ENCODE measurements around the gene CTR9. TPM values are rescaled to one million over a fixed set of nuclear protein-coding genes. Genes with fewer than 3 reads are reported as not detected.

The CTR9 gene
- total and polyA plus RNA-seq, 9 of the 15 experiments (the other 6 are each of a cell fraction or from before 2014, with no cell fraction given) = 25.4 to 79.3 (median 47.3) TPM

DNA sequence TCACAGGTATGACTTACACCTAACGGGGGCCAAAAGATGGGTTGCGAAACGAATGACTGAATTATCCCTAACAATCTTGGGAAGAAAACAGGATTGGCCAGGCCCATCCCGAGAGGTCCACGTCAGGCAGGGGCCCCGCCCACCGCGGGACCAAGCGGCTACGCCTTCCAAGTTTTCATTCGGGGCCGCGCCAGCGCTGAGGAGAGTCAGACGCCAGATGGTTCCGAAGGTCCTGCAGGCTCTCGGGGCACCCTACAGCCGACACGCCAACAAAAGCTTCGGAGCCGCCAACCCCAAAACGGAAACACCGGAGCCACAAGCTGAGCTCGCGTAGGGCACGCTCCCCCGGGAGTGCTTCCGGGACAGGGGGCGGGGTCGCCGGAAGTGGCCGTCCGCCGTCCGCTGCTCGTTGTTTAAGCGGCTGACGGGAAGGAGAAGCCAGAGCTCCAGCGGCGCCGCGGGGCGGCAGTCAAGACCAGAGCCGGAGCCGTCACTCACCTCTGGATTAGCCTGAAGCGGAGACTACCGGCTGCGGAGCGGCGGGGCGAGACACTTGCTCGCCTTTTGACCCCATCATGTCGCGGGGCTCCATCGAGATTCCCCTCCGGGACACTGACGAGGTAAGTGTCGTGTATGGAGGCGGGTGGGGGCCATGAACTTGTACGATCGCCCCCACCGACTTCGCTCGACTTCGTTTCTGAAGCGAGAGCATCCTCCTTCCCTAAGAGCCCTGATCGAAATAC is at the start of gene CTR9 (continued):
- TF ChIP-seq, protein P1, sequence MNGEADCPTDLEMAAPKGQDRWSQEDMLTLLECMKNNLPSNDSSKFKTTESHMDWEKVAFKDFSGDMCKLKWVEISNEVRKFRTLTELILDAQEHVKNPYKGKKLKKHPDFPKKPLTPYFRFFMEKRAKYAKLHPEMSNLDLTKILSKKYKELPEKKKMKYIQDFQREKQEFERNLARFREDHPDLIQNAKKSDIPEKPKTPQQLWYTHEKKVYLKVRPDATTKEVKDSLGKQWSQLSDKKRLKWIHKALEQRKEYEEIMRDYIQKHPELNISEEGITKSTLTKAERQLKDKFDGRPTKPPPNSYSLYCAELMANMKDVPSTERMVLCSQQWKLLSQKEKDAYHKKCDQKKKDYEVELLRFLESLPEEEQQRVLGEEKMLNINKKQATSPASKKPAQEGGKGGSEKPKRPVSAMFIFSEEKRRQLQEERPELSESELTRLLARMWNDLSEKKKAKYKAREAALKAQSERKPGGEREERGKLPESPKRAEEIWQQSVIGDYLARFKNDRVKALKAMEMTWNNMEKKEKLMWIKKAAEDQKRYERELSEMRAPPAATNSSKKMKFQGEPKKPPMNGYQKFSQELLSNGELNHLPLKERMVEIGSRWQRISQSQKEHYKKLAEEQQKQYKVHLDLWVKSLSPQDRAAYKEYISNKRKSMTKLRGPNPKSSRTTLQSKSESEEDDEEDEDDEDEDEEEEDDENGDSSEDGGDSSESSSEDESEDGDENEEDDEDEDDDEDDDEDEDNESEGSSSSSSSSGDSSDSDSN (IDR thresholded peaks at IDR 0.05; ENCODE audit: borderline replicate concordance in 1 of 2, low read depth in 2 of 2, low read length in 2 of 2) = peak; percentile 84 to 94
- 0 out of 2 replicates have a peak, but pooled peaks have one; percentile 69 for TF ChIP-seq SIN3B (IDR thresholded peaks at IDR 0.05; ENCODE audit: low read depth)
- no peak for TF ChIP-seq CBX8 (IDR thresholded peaks at IDR 0.05; ENCODE audit: borderline replicate concordance, extremely low read depth, low read depth, low read length, poor library complexity, severe bottlenecking)
- TF ChIP-seq, protein P2, sequence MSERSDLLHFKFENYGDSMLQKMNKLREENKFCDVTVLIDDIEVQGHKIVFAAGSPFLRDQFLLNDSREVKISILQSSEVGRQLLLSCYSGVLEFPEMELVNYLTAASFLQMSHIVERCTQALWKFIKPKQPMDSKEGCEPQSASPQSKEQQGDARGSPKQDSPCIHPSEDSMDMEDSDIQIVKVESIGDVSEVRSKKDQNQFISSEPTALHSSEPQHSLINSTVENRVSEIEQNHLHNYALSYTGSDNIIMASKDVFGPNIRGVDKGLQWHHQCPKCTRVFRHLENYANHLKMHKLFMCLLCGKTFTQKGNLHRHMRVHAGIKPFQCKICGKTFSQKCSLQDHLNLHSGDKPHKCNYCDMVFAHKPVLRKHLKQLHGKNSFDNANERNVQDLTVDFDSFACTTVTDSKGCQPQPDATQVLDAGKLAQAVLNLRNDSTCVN (CRISPR knock-in tag; IDR thresholded peaks at IDR 0.05) = no peak
- TF ChIP-seq EZH2 (IDR thresholded peaks at IDR 0.05; ENCODE audit: borderline replicate concordance, low read depth, low read length) = no peak
- TF ChIP-seq, protein P3, sequence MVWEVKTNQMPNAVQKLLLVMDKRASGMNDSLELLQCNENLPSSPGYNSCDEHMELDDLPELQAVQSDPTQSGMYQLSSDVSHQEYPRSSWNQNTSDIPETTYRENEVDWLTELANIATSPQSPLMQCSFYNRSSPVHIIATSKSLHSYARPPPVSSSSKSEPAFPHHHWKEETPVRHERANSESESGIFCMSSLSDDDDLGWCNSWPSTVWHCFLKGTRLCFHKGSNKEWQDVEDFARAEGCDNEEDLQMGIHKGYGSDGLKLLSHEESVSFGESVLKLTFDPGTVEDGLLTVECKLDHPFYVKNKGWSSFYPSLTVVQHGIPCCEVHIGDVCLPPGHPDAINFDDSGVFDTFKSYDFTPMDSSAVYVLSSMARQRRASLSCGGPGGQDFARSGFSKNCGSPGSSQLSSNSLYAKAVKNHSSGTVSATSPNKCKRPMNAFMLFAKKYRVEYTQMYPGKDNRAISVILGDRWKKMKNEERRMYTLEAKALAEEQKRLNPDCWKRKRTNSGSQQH (CRISPR knock-in tag; IDR thresholded peaks at IDR 0.05) = no peak
- no peak for TF ChIP-seq ETS2 (tag; IDR thresholded peaks at IDR 0.05; ENCODE audit: borderline replicate concordance, poor library complexity, severe bottlenecking)
- TF ChIP-seq ZNF282 (CRISPR knock-in tag; IDR thresholded peaks at IDR 0.05) = no peak
- TF ChIP-seq, protein P4, sequence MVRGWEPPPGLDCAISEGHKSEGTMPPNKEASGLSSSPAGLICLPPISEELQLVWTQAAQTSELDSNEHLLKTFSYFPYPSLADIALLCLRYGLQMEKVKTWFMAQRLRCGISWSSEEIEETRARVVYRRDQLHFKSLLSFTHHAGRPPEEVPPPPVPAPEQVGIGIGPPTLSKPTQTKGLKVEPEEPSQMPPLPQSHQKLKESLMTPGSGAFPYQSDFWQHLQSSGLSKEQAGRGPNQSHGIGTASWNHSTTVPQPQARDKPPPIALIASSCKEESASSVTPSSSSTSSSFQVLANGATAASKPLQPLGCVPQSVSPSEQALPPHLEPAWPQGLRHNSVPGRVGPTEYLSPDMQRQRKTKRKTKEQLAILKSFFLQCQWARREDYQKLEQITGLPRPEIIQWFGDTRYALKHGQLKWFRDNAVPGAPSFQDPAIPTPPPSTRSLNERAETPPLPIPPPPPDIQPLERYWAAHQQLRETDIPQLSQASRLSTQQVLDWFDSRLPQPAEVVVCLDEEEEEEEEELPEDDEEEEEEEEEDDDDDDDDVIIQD (CRISPR knock-in tag; IDR thresholded peaks at IDR 0.05) = no peak
- no peak for TF ChIP-seq ZNF584 (CRISPR knock-in tag; IDR thresholded peaks at IDR 0.05; ENCODE audit: low read depth)
- TF ChIP-seq NFIX (CRISPR knock-in tag; IDR thresholded peaks at IDR 0.05; ENCODE audit: low read depth) = no peak
- peak in 1 of 2 experiments; percentile 77; a peak in 2 of 4 replicates for TF ChIP-seq TRIM24 (IDR thresholded peaks at IDR 0.05)
- TF ChIP-seq TAF1 (IDR thresholded peaks at IDR 0.05; ENCODE audit: control insufficient read depth, extremely low read depth, insufficient read depth, low read length, severe bottlenecking) = peak; percentile 93
- TF ChIP-seq ZNF589 (CRISPR knock-in tag; IDR thresholded peaks at IDR 0.05; ENCODE audit: low read depth) = 0 out of 2 replicates have a peak, but pooled peaks have one; percentile 50
- no peak for TF ChIP-seq XRCC4 (IDR thresholded peaks at IDR 0.05; ENCODE audit: extremely low read depth, insufficient read depth, insufficient read length)
